22Rv1 (cell line): ENCODE results near the gene EXOC1.

Experiments used
- H3K27ac ChIP-seq: fragments of 450-650 bp; 2 replicates; pipeline ENCODE4 v1.5.1; 2017
- CTCF ChIP-seq: fragments of 450-650 bp; IDR thresholded peaks from 2 replicates; pipeline ENCODE4 v1.5.1; 2017; ENCODE audit warnings: mild to moderate bottlenecking
- ZFX ChIP-seq: fragments of 450-650 bp; IDR thresholded peaks from 2 replicates; pipeline ENCODE4 v1.6.1; 2017; ENCODE audit warnings: antibody characterized with exemption, borderline replicate concordance

Gene EXOC1

GRCh38 chr4:55884851-55885219, 31.4 kb downstream of the EXOC1 start:
- H3K27ac ChIP-seq, result peak overlapping the region; percentile 46

DNA sequence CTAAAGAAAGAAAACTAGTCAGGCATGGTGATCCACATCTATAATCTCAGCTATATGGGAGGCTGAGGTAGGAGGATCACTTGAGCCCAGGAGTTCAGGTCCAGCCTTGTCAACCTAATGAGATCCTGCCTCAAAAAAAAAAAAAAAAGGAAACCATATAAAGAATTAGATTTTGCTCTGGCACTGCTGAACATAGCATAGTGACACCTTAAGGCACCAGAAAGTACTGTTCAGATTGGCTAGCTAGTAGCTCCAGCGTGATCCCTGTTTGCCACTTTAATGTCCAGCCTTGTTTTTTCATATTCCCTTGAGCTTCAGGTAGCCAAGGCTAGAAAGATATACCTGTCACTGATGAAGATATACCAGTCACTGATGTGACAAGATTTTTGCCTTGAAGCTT, 34.1 kb downstream of the EXOC1 start:
- H3K27ac ChIP-seq, result no peak overlapping the region
- TF ChIP-seq ZFX (no peak), CTCF (peak; percentile 25; the same call in 1 of the 2 replicates)

More at GRCh38 chr4:55884851-55885219, 31.4 kb downstream of the EXOC1 start:
- TF ChIP-seq ZFX (no peak), CTCF (no peak)

- TF ChIP-seq CTCF (no peak), ZFX (no peak)
- no peak overlapping the region for H3K27ac ChIP-seq
Observed at GRCh38 chr4:55892156-55892555, 38.7 kb downstream of the EXOC1 start.

DNA sequence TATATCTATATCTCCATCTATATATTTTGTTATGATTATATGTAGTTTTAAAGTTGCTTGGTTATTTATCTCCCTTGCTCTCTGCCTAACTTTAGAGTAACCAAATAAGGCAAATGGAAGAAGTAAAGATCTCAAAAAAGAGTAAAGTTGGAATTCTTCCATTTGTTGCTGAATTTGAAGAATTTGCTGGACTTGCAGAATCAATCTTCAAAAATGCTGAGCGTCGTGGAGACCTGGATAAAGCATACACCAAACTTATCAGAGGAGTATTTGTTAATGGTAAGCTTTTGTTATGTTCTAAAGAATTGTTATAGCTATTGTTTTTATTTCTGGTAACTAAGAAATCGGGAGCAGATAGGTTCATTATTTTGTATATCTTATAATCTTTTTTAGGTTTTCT, 43.2 kb downstream of the EXOC1 start:
- H3K27ac ChIP-seq, result no peak overlapping the region
- TF ChIP-seq CTCF (no peak), ZFX (no peak)

GRCh38 chr4:55902677-55903076, 49.2 kb downstream of the EXOC1 start:
- no peak for TF ChIP-seq ZFX
- TF ChIP-seq CTCF, result no peak
- H3K27ac ChIP-seq, result no peak overlapping the region

DNA sequence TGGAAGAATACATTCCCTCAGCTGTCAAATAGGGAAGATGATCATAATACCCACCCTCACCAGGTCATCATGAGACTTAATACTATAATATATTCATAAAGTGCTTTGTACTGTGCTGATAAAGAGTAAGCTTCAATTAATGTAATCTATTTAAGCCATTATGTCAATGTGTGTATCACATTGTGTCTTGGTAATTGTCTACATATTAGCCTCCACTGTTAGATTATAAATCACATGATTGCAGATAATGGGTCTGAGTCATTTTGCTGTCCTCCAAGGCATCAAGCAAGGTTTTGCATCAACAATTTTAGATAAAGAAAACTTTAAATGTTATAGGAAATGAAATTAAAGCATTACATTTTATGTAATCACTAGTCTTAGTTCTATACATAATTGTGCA, 50.1 kb downstream of the EXOC1 start:
- no peak overlapping the region for H3K27ac ChIP-seq
- TF ChIP-seq CTCF, result no peak
- no peak for TF ChIP-seq ZFX

GRCh38 chr4:55904576-55904975, 51.1 kb downstream of the EXOC1 start:
- TF ChIP-seq CTCF (no peak), ZFX (no peak)
- no peak overlapping the region for H3K27ac ChIP-seq
